Kidney tubule cell (primary cell): ENCODE results near the gene FBXL19.

Experiments
- DNase-seq: peaks from one replicate; pipeline ENCODE4 v3.0.0-alpha.2; 2018; ENCODE audit warnings: low spot score

The FBXL19 gene

GRCh38 chr16:30921748-30922419, 1.5 kb upstream of the FBXL19 start:
- DNase-seq: peak; percentile 84

- DNase-seq: peak; percentile 100
These were observed 882 bp upstream of the FBXL19 start for GRCh38 chr16:30922420-30922959.

- peak; percentile 100 for DNase-seq
These were observed 324 bp upstream of the FBXL19 start for GRCh38 chr16:30922960-30923535.

- DNase-seq: no peak
These were observed 922 bp downstream of the FBXL19 start for GRCh38 chr16:30924076-30924912.

GRCh38 chr16:30924913-30925631, 1.7 kb downstream of the FBXL19 start:
- no peak for DNase-seq

GRCh38 chr16:30925632-30925987, 2.2 kb downstream of the FBXL19 start:
- DNase-seq: no peak

- DNase-seq: no peak
These were observed 2.8 kb downstream of the FBXL19 start for GRCh38 chr16:30925995-30926811.

- DNase-seq: no peak
These were observed 3.8 kb downstream of the FBXL19 start for GRCh38 chr16:30926937-30927788.

- DNase-seq: peak; percentile 49
These were observed 4.5 kb downstream of the FBXL19 start for GRCh38 chr16:30927789-30928378.

GRCh38 chr16:30928390-30928789, 5.0 kb downstream of the FBXL19 start:
- DNase-seq: no peak

GRCh38 chr16:30929167-30929566, 5.8 kb downstream of the FBXL19 start:
- no peak for DNase-seq

- no peak for DNase-seq
These were observed 6.8 kb downstream of the FBXL19 start for GRCh38 chr16:30930160-30930571.

- DNase-seq: no peak
These were observed 7.8 kb downstream of the FBXL19 start for GRCh38 chr16:30931068-30931650.

- DNase-seq: peak; percentile 51
These were observed 11.6 kb downstream of the FBXL19 start for GRCh38 chr16:30934827-30935557.

- no peak for DNase-seq
These were observed 14.3 kb downstream of the FBXL19 start for GRCh38 chr16:30937692-30938091.

- DNase-seq: peak; percentile 31
These were observed 16.2 kb downstream of the FBXL19 start for GRCh38 chr16:30939571-30939970.

GRCh38 chr16:30941600-30942425, 18.4 kb downstream of the FBXL19 start:
- peak; percentile 82 for DNase-seq

GRCh38 chr16:30942426-30942806, 19.0 kb downstream of the FBXL19 start:
- DNase-seq: peak; percentile 24
